ENCODE data around the gene RAPGEF5.

- TF ChIP-seq, protein P1, sequence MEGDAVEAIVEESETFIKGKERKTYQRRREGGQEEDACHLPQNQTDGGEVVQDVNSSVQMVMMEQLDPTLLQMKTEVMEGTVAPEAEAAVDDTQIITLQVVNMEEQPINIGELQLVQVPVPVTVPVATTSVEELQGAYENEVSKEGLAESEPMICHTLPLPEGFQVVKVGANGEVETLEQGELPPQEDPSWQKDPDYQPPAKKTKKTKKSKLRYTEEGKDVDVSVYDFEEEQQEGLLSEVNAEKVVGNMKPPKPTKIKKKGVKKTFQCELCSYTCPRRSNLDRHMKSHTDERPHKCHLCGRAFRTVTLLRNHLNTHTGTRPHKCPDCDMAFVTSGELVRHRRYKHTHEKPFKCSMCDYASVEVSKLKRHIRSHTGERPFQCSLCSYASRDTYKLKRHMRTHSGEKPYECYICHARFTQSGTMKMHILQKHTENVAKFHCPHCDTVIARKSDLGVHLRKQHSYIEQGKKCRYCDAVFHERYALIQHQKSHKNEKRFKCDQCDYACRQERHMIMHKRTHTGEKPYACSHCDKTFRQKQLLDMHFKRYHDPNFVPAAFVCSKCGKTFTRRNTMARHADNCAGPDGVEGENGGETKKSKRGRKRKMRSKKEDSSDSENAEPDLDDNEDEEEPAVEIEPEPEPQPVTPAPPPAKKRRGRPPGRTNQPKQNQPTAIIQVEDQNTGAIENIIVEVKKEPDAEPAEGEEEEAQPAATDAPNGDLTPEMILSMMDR (IDR thresholded peaks at IDR 0.05): no peak
- no peak for TF ChIP-seq POLR2A (IDR thresholded peaks at IDR 0.05)
Observed at GRCh38 chr7:22338877-22339276, 18.1 kb downstream of the RAPGEF5 start.
